GM18505 (cell line): ENCODE results near the gene BBOX1.
"Not testable (repeated sequence)": the region's sequence is repeated elsewhere in the genome, so short reads cannot be mapped to it uniquely, and the experiment has no call there.

ENCODE experiments used
- ATAC-seq: cut with Tn5 transposase; IDR thresholded peaks from one replicate; pipeline ENCODE4 v1.9.1; 2021; ENCODE audit not compliant: unreplicated experiment
- POLR2A ChIP-seq: IDR thresholded peaks from 4 replicates; pipeline ENCODE4 v1.6.1; 2011; ENCODE audit warnings: borderline replicate concordance; ENCODE audit not compliant: insufficient read depth, insufficient read length; ENCODE audit errors: extremely low read depth

BBOX1 gene

GRCh38 chr11:27081056-27081455 is 40.4 kb downstream of the BBOX1 start:
- no peak for ATAC-seq
- TF ChIP-seq POLR2A = no peak

GRCh38 chr11:27083241-27083640 is 42.6 kb downstream of the BBOX1 start:
- TF ChIP-seq POLR2A = no peak
- no peak for ATAC-seq

GRCh38 chr11:27083782-27084181 is 43.2 kb downstream of the BBOX1 start:
- no peak for ATAC-seq

GRCh38 chr11:27084518-27084917 is 43.9 kb downstream of the BBOX1 start:
- ATAC-seq = no peak
- TF ChIP-seq POLR2A = no peak

More at GRCh38 chr11:27083782-27084181, 43.2 kb downstream of the BBOX1 start:
- no peak for TF ChIP-seq POLR2A

- no peak for ATAC-seq
- no peak for TF ChIP-seq POLR2A
Measured at GRCh38 chr11:27085111-27085510, 44.5 kb downstream of the BBOX1 start.

GRCh38 chr11:27085605-27086004 is 45.0 kb downstream of the BBOX1 start:
- ATAC-seq = no peak
- no peak for TF ChIP-seq POLR2A

GRCh38 chr11:27087432-27087831 is 46.8 kb downstream of the BBOX1 start:
- no peak for TF ChIP-seq POLR2A
- no peak for ATAC-seq

GRCh38 chr11:27088353-27088752 is 47.7 kb downstream of the BBOX1 start:
- TF ChIP-seq POLR2A = no peak
- no peak for ATAC-seq

GRCh38 chr11:27089746-27090145 is 49.1 kb downstream of the BBOX1 start:
- ATAC-seq = no peak
- no peak for TF ChIP-seq POLR2A

GRCh38 chr11:27090357-27090948 is 49.8 kb downstream of the BBOX1 start:
- not testable (repeated sequence) for ATAC-seq

- ATAC-seq = no peak
- no peak for TF ChIP-seq POLR2A
Measured at GRCh38 chr11:27094120-27094519, 53.5 kb downstream of the BBOX1 start.

GRCh38 chr11:27095059-27095458 is 54.4 kb downstream of the BBOX1 start:
- no peak for TF ChIP-seq POLR2A
- ATAC-seq = no peak

- TF ChIP-seq POLR2A = no peak
- no peak for ATAC-seq
Measured at GRCh38 chr11:27095887-27096286, 55.3 kb downstream of the BBOX1 start.

GRCh38 chr11:27097551-27097950 is 56.9 kb downstream of the BBOX1 start:
- no peak for ATAC-seq
- TF ChIP-seq POLR2A = no peak

GRCh38 chr11:27100534-27100933 is 59.9 kb downstream of the BBOX1 start:
- ATAC-seq = no peak
- TF ChIP-seq POLR2A = no peak

GRCh38 chr11:27107548-27107947 is 66.9 kb downstream of the BBOX1 start:
- TF ChIP-seq POLR2A = no peak

GRCh38 chr11:27108809-27109208 is 68.2 kb downstream of the BBOX1 start:
- ATAC-seq = no peak
- TF ChIP-seq POLR2A = no peak

More at GRCh38 chr11:27107548-27107947, 66.9 kb downstream of the BBOX1 start:
- ATAC-seq = no peak
